NCI-H446 (cell line): ENCODE data around the gene BZW2.
"Not testable (repeated sequence)": the region's sequence is repeated elsewhere in the genome, so short reads cannot be mapped to it uniquely, and the experiment has no call there.

Experiments
- DNase-seq, 2 experiments: peaks; one replicate each; lab custom pipeline; 2025; lab: John Stamatoyannopoulos, UW

BZW2 gene

GRCh38 chr7:16670731-16671344 lies 24.9 kb downstream of the BZW2 start:
- no peak for DNase-seq

- DNase-seq: no peak
Measured at GRCh38 chr7:16671811-16672210, 25.8 kb downstream of the BZW2 start.

GRCh38 chr7:16675277-16675676 lies 29.3 kb downstream of the BZW2 start:
- DNase-seq: no peak

- DNase-seq: no peak
Measured at GRCh38 chr7:16677978-16678494, 32.1 kb downstream of the BZW2 start.

- DNase-seq: not testable (repeated sequence)
Measured at GRCh38 chr7:16678645-16679566, 32.9 kb downstream of the BZW2 start.

- no peak for DNase-seq
Measured at GRCh38 chr7:16684935-16685334, 39.0 kb downstream of the BZW2 start.

GRCh38 chr7:16685535-16685934 lies 39.6 kb downstream of the BZW2 start:
- no peak for DNase-seq

- DNase-seq: no peak
Measured at GRCh38 chr7:16688249-16688648, 42.3 kb downstream of the BZW2 start.

- peak in 1 of 2 experiments; percentile 9 for DNase-seq
Measured at GRCh38 chr7:16691241-16691640, 45.3 kb downstream of the BZW2 start.

- DNase-seq: no peak
Measured at GRCh38 chr7:16693601-16694318, 47.8 kb downstream of the BZW2 start.

GRCh38 chr7:16694806-16695205 lies 48.8 kb downstream of the BZW2 start:
- no peak for DNase-seq

GRCh38 chr7:16695621-16696237 lies 49.7 kb downstream of the BZW2 start:
- peak; percentile 22 to 37 for DNase-seq

GRCh38 chr7:16697507-16698199 lies 51.7 kb downstream of the BZW2 start:
- DNase-seq: no peak

GRCh38 chr7:16698200-16698905 lies 52.4 kb downstream of the BZW2 start:
- no peak for DNase-seq

GRCh38 chr7:16702441-16702840 lies 56.5 kb downstream of the BZW2 start:
- no peak for DNase-seq

- no peak for DNase-seq
Measured at GRCh38 chr7:16708511-16708910, 62.5 kb downstream of the BZW2 start.

GRCh38 chr7:16708980-16709379 lies 63.0 kb downstream of the BZW2 start:
- no peak for DNase-seq

GRCh38 chr7:16710651-16711050 lies 64.7 kb downstream of the BZW2 start:
- DNase-seq: no peak

- DNase-seq: no peak
Measured at GRCh38 chr7:16711730-16712129, 65.7 kb downstream of the BZW2 start.

- no peak for DNase-seq
Measured at GRCh38 chr7:16712916-16713315, 66.9 kb downstream of the BZW2 start.

- DNase-seq: no peak
Measured at GRCh38 chr7:16715928-16716327, 69.9 kb downstream of the BZW2 start.
